ENCODE measurements around the gene RAB7A. TPM values are rescaled to one million over a fixed set of nuclear protein-coding genes. Genes with fewer than 3 reads are reported as not detected.
"Not testable (repeated sequence)": the region's sequence is repeated elsewhere in the genome, so short reads cannot be mapped to it uniquely, and the experiment has no call there.

Gene RAB7A
- total and polyA plus RNA-seq, 4 donors, result 72.8 to 392 (median 202) TPM

- H3K36me3 ChIP-seq (ENCODE audit: control insufficient read depth, insufficient read depth, low read length), result peaks cover 8% of the 10 kb centered on the region
- no peaks in the 10 kb centered on the region for H3K4me1 ChIP-seq (ENCODE audit: control insufficient read depth, insufficient read depth, low read length)
- H3K27me3 ChIP-seq (ENCODE audit: control insufficient read depth, insufficient read depth, low read length), result no peaks in the 10 kb centered on the region
- H3K27ac ChIP-seq (ENCODE audit: low read depth, low read length), result no peak overlapping the region
- 65% methylated on average over 5 of the region's 6 CpGs for WGBS (ENCODE audit: insufficient coverage)
- DNase-seq (ENCODE audit: low read depth in 4 of 6, low spot score in 6 of 6), result no peak
- H3K9me3 ChIP-seq (ENCODE audit: control insufficient read depth, insufficient read depth, low read length), result no peaks in the 10 kb centered on the region
- no peak overlapping the region for H3K4me3 ChIP-seq (ENCODE audit: low read depth, low read length)
Observed at GRCh38 chr3:128767094-128767750, 41.2 kb downstream of the RAB7A start.

GRCh38 chr3:128768471-128768870 lies 42.5 kb downstream of the RAB7A start:
- no peak overlapping the region for H3K27ac ChIP-seq (ENCODE audit: low read depth, low read length)
- H3K27me3 ChIP-seq (ENCODE audit: control insufficient read depth, insufficient read depth, low read length), result no peaks in the 10 kb centered on the region
- no peak overlapping the region for H3K4me3 ChIP-seq (ENCODE audit: low read depth, low read length)
- no peak for DNase-seq (ENCODE audit: low read depth in 4 of 6, low spot score in 6 of 6)
- no peaks in the 10 kb centered on the region for H3K4me1 ChIP-seq (ENCODE audit: control insufficient read depth, insufficient read depth, low read length)
- H3K36me3 ChIP-seq (ENCODE audit: control insufficient read depth, insufficient read depth, low read length), result peaks cover 8% of the 10 kb centered on the region
- 100% methylated on average over 1 of the region's 5 CpGs for WGBS (ENCODE audit: insufficient coverage)
- H3K9me3 ChIP-seq (ENCODE audit: control insufficient read depth, insufficient read depth, low read length), result no peaks in the 10 kb centered on the region

GRCh38 chr3:128770387-128770786 lies 44.4 kb downstream of the RAB7A start:
- no peak overlapping the region for H3K27ac ChIP-seq (ENCODE audit: low read depth, low read length)
- no peak for DNase-seq (ENCODE audit: low read depth in 4 of 6, low spot score in 6 of 6)
- H3K27me3 ChIP-seq (ENCODE audit: control insufficient read depth, insufficient read depth, low read length), result no peaks in the 10 kb centered on the region
- no peaks in the 10 kb centered on the region for H3K4me1 ChIP-seq (ENCODE audit: control insufficient read depth, insufficient read depth, low read length)
- peaks cover 3% of the 10 kb centered on the region for H3K36me3 ChIP-seq (ENCODE audit: control insufficient read depth, insufficient read depth, low read length)
- WGBS (ENCODE audit: insufficient coverage), result 80% methylated on average over 1 of the region's 4 CpGs
- H3K9me3 ChIP-seq (ENCODE audit: control insufficient read depth, insufficient read depth, low read length), result no peaks in the 10 kb centered on the region
- H3K4me3 ChIP-seq (ENCODE audit: low read depth, low read length), result no peak overlapping the region

GRCh38 chr3:128773189-128773588 lies 47.2 kb downstream of the RAB7A start:
- H3K27ac ChIP-seq (ENCODE audit: low read depth, low read length); H3K9me3 ChIP-seq (ENCODE audit: control insufficient read depth, insufficient read depth, low read length); H3K27me3 ChIP-seq (ENCODE audit: control insufficient read depth, insufficient read depth, low read length); H3K36me3 ChIP-seq (ENCODE audit: control insufficient read depth, insufficient read depth, low read length); DNase-seq (ENCODE audit: low read depth in 4 of 6, low spot score in 6 of 6); H3K4me1 ChIP-seq (ENCODE audit: control insufficient read depth, insufficient read depth, low read length); H3K4me3 ChIP-seq (ENCODE audit: low read depth, low read length): not testable (repeated sequence)
- WGBS (ENCODE audit: insufficient coverage), result 100% methylated on average over 7 of the region's 31 CpGs

- H3K36me3 ChIP-seq (ENCODE audit: control insufficient read depth, insufficient read depth, low read length); H3K27ac ChIP-seq (ENCODE audit: low read depth, low read length); H3K27me3 ChIP-seq (ENCODE audit: control insufficient read depth, insufficient read depth, low read length); DNase-seq (ENCODE audit: low read depth in 4 of 6, low spot score in 6 of 6); H3K4me1 ChIP-seq (ENCODE audit: control insufficient read depth, insufficient read depth, low read length); H3K9me3 ChIP-seq (ENCODE audit: control insufficient read depth, insufficient read depth, low read length); H3K4me3 ChIP-seq (ENCODE audit: low read depth, low read length): not testable (repeated sequence)
- WGBS (ENCODE audit: insufficient coverage), result 100% methylated on average over 3 of the region's 6 CpGs
Observed at GRCh38 chr3:128773592-128773991, 47.6 kb downstream of the RAB7A start.

- no peaks in the 10 kb centered on the region for H3K27me3 ChIP-seq (ENCODE audit: control insufficient read depth, insufficient read depth, low read length)
- no peaks in the 10 kb centered on the region for H3K9me3 ChIP-seq (ENCODE audit: control insufficient read depth, insufficient read depth, low read length)
- H3K27ac ChIP-seq (ENCODE audit: low read depth, low read length), result no peak overlapping the region
- H3K36me3 ChIP-seq (ENCODE audit: control insufficient read depth, insufficient read depth, low read length), result no peaks in the 10 kb centered on the region
- H3K4me3 ChIP-seq (ENCODE audit: low read depth, low read length), result no peak overlapping the region
- no peak for DNase-seq (ENCODE audit: low read depth in 4 of 6, low spot score in 6 of 6)
- 100% methylated on average over 1 of the region's 3 CpGs for WGBS (ENCODE audit: insufficient coverage)
- no peaks in the 10 kb centered on the region for H3K4me1 ChIP-seq (ENCODE audit: control insufficient read depth, insufficient read depth, low read length)
Observed at GRCh38 chr3:128775241-128775640, 49.3 kb downstream of the RAB7A start.

- Histone ChIP-seq H3K4me3 (ENCODE audit: low read depth, low read length) (no peak overlapping the region), H3K9me3 (ENCODE audit: control insufficient read depth, insufficient read depth, low read length) (no peaks in the 10 kb centered on the region), H3K36me3 (ENCODE audit: control insufficient read depth, insufficient read depth, low read length) (no peaks in the 10 kb centered on the region), H3K4me1 (ENCODE audit: control insufficient read depth, insufficient read depth, low read length) (no peaks in the 10 kb centered on the region), H3K27ac (ENCODE audit: low read depth, low read length) (no peak overlapping the region), H3K27me3 (ENCODE audit: control insufficient read depth, insufficient read depth, low read length) (no peaks in the 10 kb centered on the region)
- WGBS (ENCODE audit: insufficient coverage), result 96% methylated on average over 3 of the region's 3 CpGs
- no peak for DNase-seq (ENCODE audit: low read depth in 4 of 6, low spot score in 6 of 6)
Observed at GRCh38 chr3:128775906-128776542, 50.0 kb downstream of the RAB7A start.

GRCh38 chr3:128780101-128780837 lies 54.3 kb downstream of the RAB7A start:
- no peaks in the 10 kb centered on the region for H3K9me3 ChIP-seq (ENCODE audit: control insufficient read depth, insufficient read depth, low read length)
- DNase-seq (ENCODE audit: low read depth in 4 of 6, low spot score in 6 of 6), result peak in 1 of 6 donors; percentile 14
- no peak overlapping the region for H3K27ac ChIP-seq (ENCODE audit: low read depth, low read length)
- H3K36me3 ChIP-seq (ENCODE audit: control insufficient read depth, insufficient read depth, low read length), result no peaks in the 10 kb centered on the region
- no peaks in the 10 kb centered on the region for H3K27me3 ChIP-seq (ENCODE audit: control insufficient read depth, insufficient read depth, low read length)
- WGBS (ENCODE audit: insufficient coverage), result no CpG with 5 or more reads among the region's 1 CpG
- no peak overlapping the region for H3K4me3 ChIP-seq (ENCODE audit: low read depth, low read length)
- H3K4me1 ChIP-seq (ENCODE audit: control insufficient read depth, insufficient read depth, low read length), result peaks cover 13% of the 10 kb centered on the region

- no peak for DNase-seq (ENCODE audit: low read depth in 4 of 6, low spot score in 6 of 6)
- no peak overlapping the region for H3K4me3 ChIP-seq (ENCODE audit: low read depth, low read length)
- H3K27me3 ChIP-seq (ENCODE audit: control insufficient read depth, insufficient read depth, low read length), result no peaks in the 10 kb centered on the region
- H3K36me3 ChIP-seq (ENCODE audit: control insufficient read depth, insufficient read depth, low read length), result no peaks in the 10 kb centered on the region
- H3K9me3 ChIP-seq (ENCODE audit: control insufficient read depth, insufficient read depth, low read length), result no peaks in the 10 kb centered on the region
- no CpG with 5 or more reads among the region's 1 CpG for WGBS (ENCODE audit: insufficient coverage)
- no peak overlapping the region for H3K27ac ChIP-seq (ENCODE audit: low read depth, low read length)
- H3K4me1 ChIP-seq (ENCODE audit: control insufficient read depth, insufficient read depth, low read length), result peaks cover 13% of the 10 kb centered on the region
Observed at GRCh38 chr3:128781164-128781563, 55.2 kb downstream of the RAB7A start.
